K562 (cell line): ENCODE measurements around the gene ATP9B. TPM values are rescaled to one million over a fixed set of nuclear protein-coding genes. Genes with fewer than 3 reads are reported as not detected.

Experiments used
- CREM ChIP-seq: IDR thresholded peaks from 2 replicates; pipeline ENCODE4 v1.6.1; 2014; ENCODE audit warnings: antibody characterized with exemption, low read depth
- MAFG ChIP-seq: fragments of 450-650 bp; conservative IDR thresholded peaks from 2 replicates; pipeline ENCODE4 v1.6.1; 2016; ENCODE audit warnings: missing genetic modification characterization, missing compliant biosample characterization
- MAZ ChIP-seq, 2 experiments: fragments of 450-650 bp in 1 of 2; sonication (generic) in 1 of 2; formaldehyde crosslinking; IDR thresholded peaks in 1 of 2; conservative IDR thresholded peaks in 1 of 2; 2 replicates each; pipeline versions ENCODE4 v1.4.0 to v1.5.0; 2020; ENCODE audit warnings: mild to moderate bottlenecking in 1 of 2, missing genetic modification reagents in 1 of 2
- MEIS2 ChIP-seq: fragments of 450-650 bp; IDR thresholded peaks from 2 replicates; pipeline ENCODE4 v1.6.1; 2014; ENCODE audit warnings: mild to moderate bottlenecking; ENCODE audit not compliant: partially characterized antibody
- NRF1 ChIP-seq, 2 experiments: fragments of 450-650 bp; IDR thresholded peaks in 1 of 2; conservative IDR thresholded peaks in 1 of 2; 2 replicates each; pipeline ENCODE4 v1.6.1; 2014; ENCODE audit warnings: mild to moderate bottlenecking in 2 of 2
- SMAD4 ChIP-seq: fragments of 250-450 bp; sonication (Bioruptor Pico); conservative IDR thresholded peaks from 2 replicates; pipeline ENCODE4 v1.8.0; 2021; ENCODE audit warnings: inconsistent platforms, mild to moderate bottlenecking, moderate library complexity
- SMC3 ChIP-seq: conservative IDR thresholded peaks from 2 replicates; pipeline ENCODE4 v1.6.1; 2011; ENCODE audit warnings: low read depth, low read length, improper control_type of control experiment; ENCODE audit not compliant: insufficient read depth
- ZBTB1 ChIP-seq: sonication (generic); formaldehyde crosslinking; IDR thresholded peaks from 2 replicates; pipeline ENCODE4 v1.8.1; 2023; ENCODE audit warnings: missing genetic modification reagents, low read depth, mild to moderate bottlenecking, borderline replicate concordance
- ZNF134 ChIP-seq: fragments of 250-450 bp; sonication (Bioruptor Pico); conservative IDR thresholded peaks from 2 replicates; pipeline ENCODE4 v1.4.0; 2020
- polyA plus RNA-seq, 8 experiments: library from polyadenylated mRNA; depleted of rRNA in 4 of 8; stranded (reverse) in 5 of 8; unstranded in 3 of 8; fragments of >200 nt; fragmentation: Nextera tagmentation in 2 of 8; fragmentation: Illumina TruSeq in 1 of 8; extraction: Ambion mirVana in 2 of 8; extraction: Trizol in 1 of 8; gene quantifications; 2 replicates each; pipeline versions ENCODE4 v1.2.1 to v1.2.3, GENCODE V29; 2011 to 2014; ENCODE audit warnings: inconsistent platforms in 1 of 8, missing spikeins in 1 of 8
- total RNA-seq, 7 experiments: library from RNA; depleted of rRNA in 6 of 7; stranded (reverse); fragments of >200 nt in 6 of 7; fragmentation: Illumina TruSeq in 2 of 7; extraction: Trizol in 2 of 7; gene quantifications; 2 replicates each; pipeline versions ENCODE4 v1.2.1 to v1.2.3, GENCODE V29; 2011 to 2021; ENCODE audit warnings: low replicate concordance in 1 of 7
- TF ChIP-seq, protein P1 (sequence below), 2 experiments: fragments of 150-350 bp in 1 of 2; IDR thresholded peaks; 2 replicates each; pipeline ENCODE4 v1.6.1; 2012 to 2016; ENCODE audit warnings: low read depth in 2 of 2, low read length in 2 of 2, mild to moderate bottlenecking in 1 of 2, moderate library complexity in 1 of 2
- TF ChIP-seq, protein P2 (sequence below), 3 experiments: fragments of 200-800 bp in 1 of 3; sonication (Bioruptor generic) in 1 of 3; sonication (generic) in 1 of 3; formaldehyde crosslinking in 1 of 3; IDR thresholded peaks; 2 replicates each; pipeline versions ENCODE4 v1.6.1 to v1.8.0; 2016 to 2022; ENCODE audit warnings: mild to moderate bottlenecking in 2 of 3, missing compliant biosample characterization in 2 of 3, missing genetic modification characterization in 2 of 3, missing genetic modification reagents in 1 of 3
- TF ChIP-seq, protein P3 (sequence below): IDR thresholded peaks from 2 replicates; pipeline ENCODE4 v1.6.1; 2016; ENCODE audit warnings: missing genetic modification characterization, missing compliant biosample characterization
- TF ChIP-seq, protein P4 (sequence below): fragments of 450-650 bp; formaldehyde crosslinking; IDR thresholded peaks from 2 replicates; pipeline ENCODE4 v1.4.0; 2020; ENCODE audit warnings: mild to moderate bottlenecking, moderate library complexity
- TF ChIP-seq, protein P5 (sequence below): IDR thresholded peaks from 2 replicates; pipeline ENCODE4 v1.6.1; 2011; ENCODE audit warnings: borderline replicate concordance, low read depth, mild to moderate bottlenecking, moderate library complexity, low read length; ENCODE audit not compliant: insufficient read depth, poor library complexity, severe bottlenecking

Gene ATP9B
- total and polyA plus RNA-seq, 9 of the 15 experiments (the other 6 are each of a cell fraction or from before 2014, with no cell fraction given) = 0.66 to 13.2 (median 7.9) TPM

DNA sequence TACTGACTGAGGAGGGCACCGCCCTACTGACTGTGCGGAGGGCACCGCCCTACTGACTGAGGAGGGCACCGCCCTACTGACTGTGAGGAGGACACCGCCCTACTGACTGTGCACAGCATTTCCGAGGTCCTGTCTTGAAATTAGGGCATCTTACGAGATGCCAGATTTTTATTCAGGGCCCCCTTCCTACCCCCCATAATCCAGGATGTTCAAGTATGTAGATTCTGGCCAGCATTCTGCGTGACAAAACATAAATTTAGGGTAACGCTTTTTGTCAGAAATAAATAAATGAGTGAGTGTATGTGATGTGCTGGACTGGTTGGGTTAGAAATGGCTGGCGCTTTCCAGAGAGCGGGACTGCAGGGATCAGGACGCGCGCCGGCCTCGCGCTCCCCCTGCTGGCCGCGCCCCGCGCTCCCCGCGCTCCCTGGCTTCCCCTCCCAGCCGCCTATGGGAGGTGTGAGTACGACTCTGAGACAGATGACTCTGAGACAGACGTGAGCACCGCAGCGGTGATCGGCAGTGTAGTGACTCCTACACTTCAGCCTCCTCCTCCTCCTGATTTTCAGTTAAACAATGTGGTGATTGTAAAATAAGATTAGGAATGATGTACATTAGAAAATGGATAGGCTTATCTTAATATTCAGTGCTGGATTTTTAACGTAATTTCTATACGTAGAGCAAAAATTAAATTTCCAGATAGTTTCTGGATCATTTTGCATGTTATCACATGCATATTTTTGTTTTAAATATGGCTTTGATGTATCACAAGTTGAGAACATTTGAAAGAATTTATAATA is 177.3 kb downstream of the ATP9B start (continued):
- TF ChIP-seq, protein P1, sequence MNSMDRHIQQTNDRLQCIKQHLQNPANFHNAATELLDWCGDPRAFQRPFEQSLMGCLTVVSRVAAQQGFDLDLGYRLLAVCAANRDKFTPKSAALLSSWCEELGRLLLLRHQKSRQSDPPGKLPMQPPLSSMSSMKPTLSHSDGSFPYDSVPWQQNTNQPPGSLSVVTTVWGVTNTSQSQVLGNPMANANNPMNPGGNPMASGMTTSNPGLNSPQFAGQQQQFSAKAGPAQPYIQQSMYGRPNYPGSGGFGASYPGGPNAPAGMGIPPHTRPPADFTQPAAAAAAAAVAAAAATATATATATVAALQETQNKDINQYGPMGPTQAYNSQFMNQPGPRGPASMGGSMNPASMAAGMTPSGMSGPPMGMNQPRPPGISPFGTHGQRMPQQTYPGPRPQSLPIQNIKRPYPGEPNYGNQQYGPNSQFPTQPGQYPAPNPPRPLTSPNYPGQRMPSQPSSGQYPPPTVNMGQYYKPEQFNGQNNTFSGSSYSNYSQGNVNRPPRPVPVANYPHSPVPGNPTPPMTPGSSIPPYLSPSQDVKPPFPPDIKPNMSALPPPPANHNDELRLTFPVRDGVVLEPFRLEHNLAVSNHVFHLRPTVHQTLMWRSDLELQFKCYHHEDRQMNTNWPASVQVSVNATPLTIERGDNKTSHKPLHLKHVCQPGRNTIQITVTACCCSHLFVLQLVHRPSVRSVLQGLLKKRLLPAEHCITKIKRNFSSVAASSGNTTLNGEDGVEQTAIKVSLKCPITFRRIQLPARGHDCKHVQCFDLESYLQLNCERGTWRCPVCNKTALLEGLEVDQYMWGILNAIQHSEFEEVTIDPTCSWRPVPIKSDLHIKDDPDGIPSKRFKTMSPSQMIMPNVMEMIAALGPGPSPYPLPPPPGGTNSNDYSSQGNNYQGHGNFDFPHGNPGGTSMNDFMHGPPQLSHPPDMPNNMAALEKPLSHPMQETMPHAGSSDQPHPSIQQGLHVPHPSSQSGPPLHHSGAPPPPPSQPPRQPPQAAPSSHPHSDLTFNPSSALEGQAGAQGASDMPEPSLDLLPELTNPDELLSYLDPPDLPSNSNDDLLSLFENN (IDR thresholded peaks at IDR 0.05; ENCODE audit: low read depth in 2 of 2, low read length in 2 of 2) = no peak
- TF ChIP-seq, protein P2, sequence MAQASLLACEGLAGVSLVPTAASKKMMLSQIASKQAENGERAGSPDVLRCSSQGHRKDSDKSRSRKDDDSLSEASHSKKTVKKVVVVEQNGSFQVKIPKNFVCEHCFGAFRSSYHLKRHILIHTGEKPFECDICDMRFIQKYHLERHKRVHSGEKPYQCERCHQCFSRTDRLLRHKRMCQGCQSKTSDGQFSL (CRISPR knock-in tag; IDR thresholded peaks at IDR 0.05) = peak; percentile 62; the same call in 1 of the 2 replicates
- TF ChIP-seq, protein P2 (tag; IDR thresholded peaks at IDR 0.05) = no peak
- TF ChIP-seq MAFG (tag) (no peak), MAZ (CRISPR knock-in tag; conservative IDR thresholded peaks at IDR 0.05 in 1 of 2, IDR thresholded peaks at IDR 0.05 in 1 of 2) (peak; percentile 49 to 77; a peak in 3 of 4 replicates), ZBTB1 (CRISPR knock-in tag) (no peak), CREM (peak; percentile 11; the same call in 1 of the 2 replicates), MEIS2 (peak; percentile 34), ZNF134 (no peak), NRF1 (conservative IDR thresholded peaks at IDR 0.05 in 1 of 2, IDR thresholded peaks at IDR 0.05 in 1 of 2) (peak; percentile 22 to 31; a peak in 2 of 4 replicates), SMC3 (peak; percentile 54; the same call in 1 of the 2 replicates), SMAD4 (0 out of 2 replicates have a peak, but pooled peaks have one; percentile 35)
- TF ChIP-seq, protein P3, sequence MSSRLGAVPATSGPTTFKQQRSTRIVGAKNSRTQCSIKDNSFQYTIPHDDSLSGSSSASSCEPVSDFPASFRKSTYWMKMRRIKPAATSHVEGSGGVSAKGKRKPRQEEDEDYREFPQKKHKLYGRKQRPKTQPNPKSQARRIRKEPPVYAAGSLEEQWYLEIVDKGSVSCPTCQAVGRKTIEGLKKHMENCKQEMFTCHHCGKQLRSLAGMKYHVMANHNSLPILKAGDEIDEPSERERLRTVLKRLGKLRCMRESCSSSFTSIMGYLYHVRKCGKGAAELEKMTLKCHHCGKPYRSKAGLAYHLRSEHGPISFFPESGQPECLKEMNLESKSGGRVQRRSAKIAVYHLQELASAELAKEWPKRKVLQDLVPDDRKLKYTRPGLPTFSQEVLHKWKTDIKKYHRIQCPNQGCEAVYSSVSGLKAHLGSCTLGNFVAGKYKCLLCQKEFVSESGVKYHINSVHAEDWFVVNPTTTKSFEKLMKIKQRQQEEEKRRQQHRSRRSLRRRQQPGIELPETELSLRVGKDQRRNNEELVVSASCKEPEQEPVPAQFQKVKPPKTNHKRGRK (tag) = no peak
- TF ChIP-seq, protein P4, sequence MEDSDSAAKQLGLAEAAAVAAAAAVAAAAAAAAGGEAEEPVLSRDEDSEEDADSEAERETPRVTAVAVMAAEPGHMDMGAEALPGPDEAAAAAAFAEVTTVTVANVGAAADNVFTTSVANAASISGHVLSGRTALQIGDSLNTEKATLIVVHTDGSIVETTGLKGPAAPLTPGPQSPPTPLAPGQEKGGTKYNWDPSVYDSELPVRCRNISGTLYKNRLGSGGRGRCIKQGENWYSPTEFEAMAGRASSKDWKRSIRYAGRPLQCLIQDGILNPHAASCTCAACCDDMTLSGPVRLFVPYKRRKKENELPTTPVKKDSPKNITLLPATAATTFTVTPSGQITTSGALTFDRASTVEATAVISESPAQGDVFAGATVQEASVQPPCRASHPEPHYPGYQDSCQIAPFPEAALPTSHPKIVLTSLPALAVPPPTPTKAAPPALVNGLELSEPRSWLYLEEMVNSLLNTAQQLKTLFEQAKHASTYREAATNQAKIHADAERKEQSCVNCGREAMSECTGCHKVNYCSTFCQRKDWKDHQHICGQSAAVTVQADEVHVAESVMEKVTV (CRISPR knock-in tag) = 0 out of 2 replicates have a peak, but pooled peaks have one; percentile 34
- TF ChIP-seq, protein P5, sequence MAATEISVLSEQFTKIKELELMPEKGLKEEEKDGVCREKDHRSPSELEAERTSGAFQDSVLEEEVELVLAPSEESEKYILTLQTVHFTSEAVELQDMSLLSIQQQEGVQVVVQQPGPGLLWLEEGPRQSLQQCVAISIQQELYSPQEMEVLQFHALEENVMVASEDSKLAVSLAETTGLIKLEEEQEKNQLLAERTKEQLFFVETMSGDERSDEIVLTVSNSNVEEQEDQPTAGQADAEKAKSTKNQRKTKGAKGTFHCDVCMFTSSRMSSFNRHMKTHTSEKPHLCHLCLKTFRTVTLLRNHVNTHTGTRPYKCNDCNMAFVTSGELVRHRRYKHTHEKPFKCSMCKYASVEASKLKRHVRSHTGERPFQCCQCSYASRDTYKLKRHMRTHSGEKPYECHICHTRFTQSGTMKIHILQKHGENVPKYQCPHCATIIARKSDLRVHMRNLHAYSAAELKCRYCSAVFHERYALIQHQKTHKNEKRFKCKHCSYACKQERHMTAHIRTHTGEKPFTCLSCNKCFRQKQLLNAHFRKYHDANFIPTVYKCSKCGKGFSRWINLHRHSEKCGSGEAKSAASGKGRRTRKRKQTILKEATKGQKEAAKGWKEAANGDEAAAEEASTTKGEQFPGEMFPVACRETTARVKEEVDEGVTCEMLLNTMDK = peak; percentile 86
